Hepatocyte (in vitro differentiated cells): Measurements from ENCODE around the gene EIF4B.

Experiments
- CTCF ChIP-seq: fragments of 200-600 bp; sonication (generic); IDR thresholded peaks from 2 replicates; pipeline ENCODE4 v1.5.1; 2016; ENCODE audit warnings: antibody characterized with exemption, mild to moderate bottlenecking; ENCODE audit not compliant: poor library complexity
- EZH2 ChIP-seq: fragments of 200-600 bp; sonication (generic); IDR thresholded peaks from 2 replicates; pipeline ENCODE4 v1.6.1; 2016; ENCODE audit warnings: antibody characterized with exemption, mild to moderate bottlenecking, borderline replicate concordance
- EZH2phosphoT487 ChIP-seq: fragments of 200-600 bp; sonication (generic); IDR thresholded peaks from one replicate; pipeline ENCODE4 v1.6.1; 2018; ENCODE audit warnings: antibody characterized with exemption, mild to moderate bottlenecking, low read depth, moderate library complexity; ENCODE audit not compliant: unreplicated experiment, severe bottlenecking

- no peak for TF ChIP-seq CTCF
- no peak for TF ChIP-seq EZH2phosphoT487
- no peak for TF ChIP-seq EZH2
These were observed 28.2 kb downstream of the EIF4B start for GRCh38 chr12:53034459-53034858.
